HG02798 (cell line): Measurements from ENCODE around the gene CLDN5.
"Not testable (repeated sequence)": the region's sequence is repeated elsewhere in the genome, so short reads cannot be mapped to it uniquely, and the experiment has no call there.

Experiments used
- ATAC-seq: cut with Tn5 transposase; IDR thresholded peaks from one replicate; pipeline ENCODE4 v1.9.1; 2021; ENCODE audit warnings: mild to moderate bottlenecking; ENCODE audit not compliant: unreplicated experiment, poor library complexity

Gene CLDN5

GRCh38 chr22:19548964-19549363 is 24.8 kb upstream of the CLDN5 start:
- no peak for ATAC-seq

- ATAC-seq, result not testable (repeated sequence)
Observed at GRCh38 chr22:19548427-19548826, 24.2 kb upstream of the CLDN5 start.

- no peak for ATAC-seq
Observed at GRCh38 chr22:19547620-19548019, 23.4 kb upstream of the CLDN5 start.

GRCh38 chr22:19546680-19547079 is 22.5 kb upstream of the CLDN5 start:
- ATAC-seq, result no peak

GRCh38 chr22:19545935-19546207 is 21.7 kb upstream of the CLDN5 start:
- ATAC-seq, result no peak

GRCh38 chr22:19543970-19544708 is 19.9 kb upstream of the CLDN5 start:
- no peak for ATAC-seq

GRCh38 chr22:19540394-19540793 is 16.2 kb upstream of the CLDN5 start:
- ATAC-seq, result no peak

GRCh38 chr22:19537941-19538488 is 13.8 kb upstream of the CLDN5 start:
- no peak for ATAC-seq

- ATAC-seq, result no peak
Observed at GRCh38 chr22:19536564-19536963, 12.4 kb upstream of the CLDN5 start.

- no peak for ATAC-seq
Observed at GRCh38 chr22:19535001-19535400, 10.8 kb upstream of the CLDN5 start.

GRCh38 chr22:19533857-19534256 is 9.6 kb upstream of the CLDN5 start:
- no peak for ATAC-seq

- ATAC-seq, result no peak
Observed at GRCh38 chr22:19533049-19533626, 8.9 kb upstream of the CLDN5 start.

GRCh38 chr22:19531327-19531726 is 7.1 kb upstream of the CLDN5 start:
- ATAC-seq, result not testable (repeated sequence)

- ATAC-seq, result no peak
Observed at GRCh38 chr22:19530751-19531150, 6.5 kb upstream of the CLDN5 start.

- ATAC-seq, result no peak
Observed at GRCh38 chr22:19529811-19530210, 5.6 kb upstream of the CLDN5 start.

GRCh38 chr22:19527861-19528417 is 3.7 kb upstream of the CLDN5 start:
- ATAC-seq, result no peak

GRCh38 chr22:19527321-19527721 is 3.1 kb upstream of the CLDN5 start:
- ATAC-seq, result no peak

- ATAC-seq, result no peak
Observed at GRCh38 chr22:19526702-19527111, 2.5 kb upstream of the CLDN5 start.

GRCh38 chr22:19526076-19526701 is 2.0 kb upstream of the CLDN5 start:
- no peak for ATAC-seq

GRCh38 chr22:19525666-19526065 is 1.5 kb upstream of the CLDN5 start:
- ATAC-seq, result no peak

GRCh38 chr22:19525116-19525660 is 978 bp upstream of the CLDN5 start:
- ATAC-seq, result no peak
